Measurements from ENCODE around the gene KANSL1. TPM values are rescaled to one million over a fixed set of nuclear protein-coding genes. Genes with fewer than 3 reads are reported as not detected.
A peak's percentile ranks its signal among the peaks of the same experiment; 100 is the strongest.
"Not testable (repeated sequence)": the region's sequence is repeated elsewhere in the genome, so short reads cannot be mapped to it uniquely, and the experiment has no call there.

Gene KANSL1
- polyA plus RNA-seq, 1 of the 3 experiments (the other 2 are of a cell fraction) = 10.0 TPM

GRCh38 chr17:46020998-46021397 lies 172.2 kb downstream of the KANSL1 start:
- TF ChIP-seq EZH2phosphoT487 (IDR thresholded peaks at IDR 0.05; ENCODE audit: borderline replicate concordance, low read depth) = no peak
- CTCF ChIA-PET = interaction anchor here (0.6 to 2.3 kb wide), 4 partner anchors 8 to 266 kb away, joined by 3 to 8 read pairs (median 6); no protein-coding TSS in a partner anchor
- Histone ChIP-seq H3K9me3 (no peaks in the 10 kb centered on the region), H3K4me1 (ENCODE audit: control insufficient read depth in 1 of 2, insufficient read depth in 2 of 2, low read depth in 1 of 2, low read length in 1 of 2) (peaks cover 0 to 4% of the 10 kb centered on the region in 2 experiments; a peak in 1 of 4 replicates), H3K9me2 (no peaks in the 10 kb centered on the region), H3K27me3 (ENCODE audit: insufficient read depth) (no peaks in the 10 kb centered on the region), H3K36me3 (replicated peaks in 1 of 2; ENCODE audit: control insufficient read depth in 1 of 2, insufficient read depth in 2 of 2, low read length in 1 of 2) (peaks cover 0 to 22% of the 10 kb centered on the region in 2 experiments), H2AFZ (ENCODE audit: low read depth) (no peak overlapping the region), H3K79me2 (ENCODE audit: insufficient read depth) (no peaks in the 10 kb centered on the region), H4K20me1 (ENCODE audit: insufficient read depth) (no peaks in the 10 kb centered on the region), H3F3A (replicated peaks; ENCODE audit: insufficient read depth) (no peaks in the 10 kb centered on the region), H3K27ac (ENCODE audit: low read depth in 2 of 2, low read length in 1 of 2) (no peak overlapping the region; a peak in 1 of 4 replicates), H3K4me3 (ENCODE audit: low read depth in 2 of 2, low read length in 1 of 2) (no peak overlapping the region), H3K9ac (no peak overlapping the region), H3K4me2 (no peak overlapping the region)
- POLR2A ChIA-PET = no interaction called here
- 97% methylated on average over 12 of the region's 12 CpGs for WGBS (ENCODE audit: low lambda C conversion rate)
- DNase-seq = no peak

DNA sequence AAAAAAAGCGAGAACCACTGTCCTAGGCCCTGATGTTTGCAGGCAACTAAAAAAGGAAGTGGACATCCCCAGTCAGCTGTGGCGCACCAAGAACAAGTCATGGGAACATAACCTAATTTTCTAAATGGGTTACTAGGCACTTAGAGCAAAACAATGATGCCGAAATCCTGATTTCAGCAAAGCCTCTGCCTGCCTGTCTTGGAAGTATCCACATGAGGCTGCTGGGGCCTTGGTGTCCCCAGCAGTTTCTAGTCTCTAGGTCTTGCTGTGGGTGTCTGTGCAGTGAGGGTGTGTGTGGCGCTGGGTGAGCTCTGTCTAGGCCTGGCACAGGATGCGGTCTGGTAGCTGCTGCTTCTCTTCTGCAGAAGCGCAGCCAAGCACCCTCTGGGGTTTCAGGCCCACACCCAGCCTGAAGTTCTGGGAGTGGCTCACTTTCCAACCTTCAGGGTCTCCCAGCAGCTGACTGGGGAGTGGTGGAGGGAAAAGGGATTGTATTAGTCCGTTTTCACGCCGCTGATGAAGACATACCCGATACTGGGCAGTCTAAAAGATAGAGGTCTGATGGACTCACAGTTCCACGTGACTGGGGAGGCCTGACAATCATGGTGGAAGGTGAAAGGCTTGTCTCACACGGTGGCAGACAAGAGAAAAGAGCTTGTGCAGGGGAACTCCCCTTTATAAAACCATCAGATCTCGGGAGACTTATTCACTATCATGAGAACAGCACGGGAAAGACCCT lies 173.0 kb downstream of the KANSL1 start:
- Histone ChIP-seq H3K9me3 (no peaks in the 10 kb centered on the region), H3K36me3 (replicated peaks in 1 of 2; ENCODE audit: control insufficient read depth in 1 of 2, insufficient read depth in 2 of 2, low read length in 1 of 2) (peaks cover 0 to 14% of the 10 kb centered on the region in 2 experiments), H3K27ac (ENCODE audit: low read depth in 2 of 2, low read length in 1 of 2) (peak overlapping the region in 1 of 2 experiments; percentile 1; a peak in 1 of 4 replicates), H3K9ac (no peak overlapping the region), H3K4me3 (ENCODE audit: low read depth in 2 of 2, low read length in 1 of 2) (no peak overlapping the region), H3K27me3 (ENCODE audit: insufficient read depth) (no peaks in the 10 kb centered on the region), H3K4me2 (no peak overlapping the region), H3K79me2 (ENCODE audit: insufficient read depth) (no peaks in the 10 kb centered on the region), H2AFZ (ENCODE audit: low read depth) (no peak overlapping the region), H3F3A (replicated peaks; ENCODE audit: insufficient read depth) (no peaks in the 10 kb centered on the region), H3K9me2 (no peaks in the 10 kb centered on the region), H3K4me1 (ENCODE audit: control insufficient read depth in 1 of 2, insufficient read depth in 2 of 2, low read depth in 1 of 2, low read length in 1 of 2) (peaks cover 0 to 4% of the 10 kb centered on the region in 2 experiments; a peak in 1 of 4 replicates), H4K20me1 (ENCODE audit: insufficient read depth) (no peaks in the 10 kb centered on the region)
- ChIA-PET POLR2A (no interaction called here), CTCF (interaction anchor here (1.4 to 2.3 kb wide), 4 partner anchors 8 to 267 kb away, joined by 4 to 8 read pairs (median 6); no protein-coding TSS in a partner anchor)
- DNase-seq = no peak
- WGBS (ENCODE audit: low lambda C conversion rate) = 90% methylated on average over 14 of the region's 14 CpGs
- TF ChIP-seq RCOR1 (IDR thresholded peaks at IDR 0.05; ENCODE audit: low read length) = no peak
- TF ChIP-seq RXRA (IDR thresholded peaks at IDR 0.05; ENCODE audit: borderline replicate concordance, low read depth) = no peak

- 90% methylated on average over 8 of the region's 8 CpGs for WGBS (ENCODE audit: low lambda C conversion rate)
- CTCF ChIA-PET = interaction anchor here (1.3 to 2.3 kb wide), 3 partner anchors 9 to 25 kb away, joined by 5 to 8 read pairs (median 6); no protein-coding TSS in a partner anchor
- H3K9ac ChIP-seq; H3K27ac ChIP-seq (ENCODE audit: low read depth in 2 of 2, low read length in 1 of 2); DNase-seq; H2AFZ ChIP-seq (ENCODE audit: low read depth); H3K4me2 ChIP-seq; H3K9me3 ChIP-seq; H3F3A ChIP-seq (replicated peaks; ENCODE audit: insufficient read depth); H3K79me2 ChIP-seq (ENCODE audit: insufficient read depth); POLR2A ChIA-PET; H3K4me1 ChIP-seq (ENCODE audit: control insufficient read depth in 1 of 2, insufficient read depth in 2 of 2, low read depth in 1 of 2, low read length in 1 of 2); H3K27me3 ChIP-seq (ENCODE audit: insufficient read depth); H4K20me1 ChIP-seq (ENCODE audit: insufficient read depth); H3K9me2 ChIP-seq; H3K4me3 ChIP-seq (ENCODE audit: low read depth in 2 of 2, low read length in 1 of 2): not testable (repeated sequence)
- peaks cover 0 to 10% of the 10 kb centered on the region in 2 experiments for H3K36me3 ChIP-seq (replicated peaks in 1 of 2; ENCODE audit: control insufficient read depth in 1 of 2, insufficient read depth in 2 of 2, low read length in 1 of 2)
Measured at GRCh38 chr17:46019408-46019925, 173.8 kb downstream of the KANSL1 start.
